ENCODE results near the gene COMMD6. TPM values are rescaled to one million over a fixed set of nuclear protein-coding genes. Genes with fewer than 3 reads are reported as not detected.
"Not testable (repeated sequence)": the region's sequence is repeated elsewhere in the genome, so short reads cannot be mapped to it uniquely, and the experiment has no call there.

The COMMD6 gene
- total and polyA plus RNA-seq, 3 donors from 2014 or later = 51.3 to 166 (median 60.4) TPM

DNA sequence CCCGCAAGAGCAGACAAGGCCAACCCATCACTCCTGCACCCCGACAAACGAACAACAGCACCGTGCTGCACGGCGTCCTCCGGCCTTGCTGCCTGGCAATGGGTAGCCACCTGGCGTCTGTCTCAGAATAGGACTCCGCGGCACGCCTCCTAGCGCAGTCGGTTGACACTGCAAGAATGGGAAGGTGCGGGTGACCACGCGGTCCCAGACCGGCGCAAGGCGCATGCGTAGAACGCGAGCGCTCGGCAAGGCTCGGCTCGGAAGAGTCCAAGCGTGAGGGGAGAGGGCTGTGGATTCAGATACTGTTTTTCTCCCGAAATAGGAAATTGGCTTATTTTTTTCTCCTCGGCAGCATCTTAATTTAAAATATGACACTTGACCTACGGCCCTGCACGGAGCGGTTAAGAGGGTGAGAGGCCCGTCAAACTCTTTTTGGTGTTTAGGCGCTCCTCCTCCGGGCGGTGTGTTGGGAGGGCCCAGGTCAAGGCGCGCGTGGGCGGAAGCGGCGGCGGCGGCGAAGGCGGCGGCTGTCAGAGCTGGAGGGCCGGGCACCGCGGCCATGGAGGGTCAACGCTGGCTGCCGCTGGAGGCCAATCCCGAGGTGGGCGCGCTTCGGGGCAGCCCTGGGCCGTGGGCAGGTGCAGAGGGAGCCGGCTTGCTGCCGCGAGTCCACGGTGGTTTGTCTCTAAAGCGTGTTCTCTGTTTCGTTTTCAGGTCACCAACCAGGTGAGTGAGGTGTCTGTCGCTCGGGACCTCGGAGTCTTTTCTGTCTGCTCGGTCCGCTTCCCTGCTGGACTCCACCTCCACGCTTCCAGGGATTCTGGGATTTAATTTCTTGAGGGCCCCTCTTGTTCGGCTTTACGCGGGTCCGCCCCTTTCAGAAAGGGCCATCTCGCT, 11.9 kb upstream of the COMMD6 start, which contains the start of gene UCHL3:
TSS of gene UCHL3 (plus strand) at position 530 of the 897 bp plus-strand sequence. CDS start at position 560, 30 bp downstream.
- TF ChIP-seq POLR2A (IDR thresholded peaks at IDR 0.05) = no peak
- TF ChIP-seq, protein P1, sequence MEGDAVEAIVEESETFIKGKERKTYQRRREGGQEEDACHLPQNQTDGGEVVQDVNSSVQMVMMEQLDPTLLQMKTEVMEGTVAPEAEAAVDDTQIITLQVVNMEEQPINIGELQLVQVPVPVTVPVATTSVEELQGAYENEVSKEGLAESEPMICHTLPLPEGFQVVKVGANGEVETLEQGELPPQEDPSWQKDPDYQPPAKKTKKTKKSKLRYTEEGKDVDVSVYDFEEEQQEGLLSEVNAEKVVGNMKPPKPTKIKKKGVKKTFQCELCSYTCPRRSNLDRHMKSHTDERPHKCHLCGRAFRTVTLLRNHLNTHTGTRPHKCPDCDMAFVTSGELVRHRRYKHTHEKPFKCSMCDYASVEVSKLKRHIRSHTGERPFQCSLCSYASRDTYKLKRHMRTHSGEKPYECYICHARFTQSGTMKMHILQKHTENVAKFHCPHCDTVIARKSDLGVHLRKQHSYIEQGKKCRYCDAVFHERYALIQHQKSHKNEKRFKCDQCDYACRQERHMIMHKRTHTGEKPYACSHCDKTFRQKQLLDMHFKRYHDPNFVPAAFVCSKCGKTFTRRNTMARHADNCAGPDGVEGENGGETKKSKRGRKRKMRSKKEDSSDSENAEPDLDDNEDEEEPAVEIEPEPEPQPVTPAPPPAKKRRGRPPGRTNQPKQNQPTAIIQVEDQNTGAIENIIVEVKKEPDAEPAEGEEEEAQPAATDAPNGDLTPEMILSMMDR (IDR thresholded peaks at IDR 0.05) = peak; percentile 80 to 90 (median 87)
- peak within 1 kb of the TSS; percentile 77 to 93 for H3K4me3 ChIP-seq
- peaks cover 10% of the 10 kb centered on the region for H3K4me1 ChIP-seq
- 0% methylated on average over 40 to 74 of the region's 74 CpGs for WGBS, 2 donors
- H3K27ac ChIP-seq = peak within 1 kb of the TSS; percentile 78 to 84
- H3K9me3 ChIP-seq = no peaks in the 10 kb centered on the region
- H3K27me3 ChIP-seq = no peaks in the 10 kb centered on the region
- intact Hi-C loops (cut with DNase I; ENCODE audit: low total_unique reads) = no loop called here
- peak; percentile 96 for DNase-seq
- no peaks in the 10 kb centered on the region for H3K36me3 ChIP-seq (ENCODE audit: low read depth, missing control alignments)

DNA sequence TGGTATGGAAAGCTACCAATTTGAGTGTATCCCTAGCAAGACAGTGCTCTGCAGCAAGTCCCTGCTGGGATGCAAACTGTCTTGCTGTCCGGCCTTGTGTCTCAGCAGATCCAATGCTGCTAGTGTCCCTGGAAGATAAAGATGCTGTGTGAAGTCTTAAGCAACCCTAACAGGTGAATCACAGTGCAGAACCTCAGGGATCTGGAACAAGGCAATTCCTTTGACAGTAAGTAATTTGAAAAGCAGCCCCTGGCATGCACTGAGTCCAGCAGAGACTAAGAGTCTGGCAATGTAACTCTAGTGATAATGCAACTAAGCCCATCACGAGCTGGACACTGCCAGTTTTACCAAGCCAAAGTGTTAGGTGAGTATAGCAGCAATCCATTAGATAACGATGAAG, 10.3 kb upstream of the COMMD6 start:
- Histone ChIP-seq H3K4me1 (peaks cover 10% of the 10 kb centered on the region), H3K27me3 (no peaks in the 10 kb centered on the region), H3K36me3 (ENCODE audit: low read depth, missing control alignments) (no peaks in the 10 kb centered on the region), H3K27ac (no peak overlapping the region), H3K9me3 (no peaks in the 10 kb centered on the region), H3K4me3 (no peak overlapping the region)
- intact Hi-C loops (cut with DNase I; ENCODE audit: low total_unique reads) = no loop called here
- whole genome bisulfite sequencing, 2 donors = 64 to 71% methylated on average over 3 of the region's 3 CpGs
- TF ChIP-seq, protein P1 (IDR thresholded peaks at IDR 0.05) = no peak
- TF ChIP-seq POLR2A (IDR thresholded peaks at IDR 0.05) = no peak
- no peak for DNase-seq

DNA sequence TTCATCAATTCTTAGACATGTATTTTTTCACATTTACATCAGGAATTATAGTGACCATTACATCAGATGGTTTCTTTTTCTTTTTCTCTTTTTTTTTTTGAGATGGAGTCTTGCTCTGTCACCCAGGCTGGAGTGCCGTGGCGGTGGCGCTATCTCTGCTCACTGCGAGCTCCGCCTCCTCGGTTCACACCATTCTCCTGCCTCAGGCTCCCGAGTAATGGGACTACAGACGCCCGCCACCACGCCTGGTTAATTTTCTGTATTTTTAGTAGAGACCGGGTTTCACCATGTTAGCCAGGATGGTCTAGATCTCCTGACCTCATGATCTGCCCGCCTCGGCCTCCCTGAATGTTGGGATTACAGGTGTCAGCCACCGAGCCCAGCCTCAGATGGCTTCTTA, 7.7 kb upstream of the COMMD6 start:
- H3K9me3 ChIP-seq; DNase-seq; H3K27ac ChIP-seq; H3K27me3 ChIP-seq; intact Hi-C loops (cut with DNase I; ENCODE audit: low total_unique reads); H3K4me3 ChIP-seq; H3K36me3 ChIP-seq (ENCODE audit: low read depth, missing control alignments): not testable (repeated sequence)
- H3K4me1 ChIP-seq = peaks cover 15% of the 10 kb centered on the region
- WGBS, 2 donors = 87 to 90% methylated on average over 14 of the region's 14 CpGs

DNA sequence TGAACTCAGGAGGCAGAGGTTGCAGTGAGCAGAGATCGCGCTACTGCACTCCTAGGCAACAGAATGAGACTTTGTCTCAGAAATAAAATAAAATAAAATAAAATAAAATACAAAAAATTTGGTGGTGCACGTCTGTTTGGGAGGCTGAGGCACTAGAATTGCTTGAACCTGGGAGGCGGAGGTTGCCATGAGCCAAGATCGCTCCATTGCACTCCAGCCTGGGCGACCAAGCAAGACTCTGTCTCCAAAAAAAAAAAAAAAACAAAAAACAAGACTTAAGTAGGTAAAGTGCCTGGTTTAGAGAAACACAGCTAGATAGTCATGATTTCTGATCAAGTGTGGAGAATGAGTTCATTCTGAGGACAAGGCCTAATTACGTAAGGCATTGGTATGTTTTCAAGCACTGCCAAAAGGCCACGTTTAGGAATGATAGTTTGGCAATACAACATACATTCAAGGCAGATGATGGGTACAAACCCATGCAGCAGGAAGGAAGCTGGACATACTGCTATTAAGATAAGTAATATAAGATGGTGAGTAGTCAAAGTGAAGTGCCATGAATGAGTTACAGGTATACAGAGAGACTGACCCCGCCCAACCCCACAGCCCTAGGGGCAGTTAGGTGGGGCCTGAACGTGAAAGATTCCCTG, 7.2 kb upstream of the COMMD6 start:
- H3K27ac ChIP-seq = no peak overlapping the region
- no peaks in the 10 kb centered on the region for H3K9me3 ChIP-seq
- H3K36me3 ChIP-seq (ENCODE audit: low read depth, missing control alignments) = no peaks in the 10 kb centered on the region
- no peak for TF ChIP-seq POLR2A (IDR thresholded peaks at IDR 0.05)
- TF ChIP-seq, protein P1 (IDR thresholded peaks at IDR 0.05) = no peak
- WGBS, 2 donors = 84 to 87% methylated on average over 10 of the region's 10 CpGs
- intact Hi-C loops (cut with DNase I; ENCODE audit: low total_unique reads) = no loop called here
- no peak overlapping the region for H3K4me3 ChIP-seq
- H3K4me1 ChIP-seq = peaks cover 15% of the 10 kb centered on the region
- no peaks in the 10 kb centered on the region for H3K27me3 ChIP-seq
- DNase-seq = no peak

DNA sequence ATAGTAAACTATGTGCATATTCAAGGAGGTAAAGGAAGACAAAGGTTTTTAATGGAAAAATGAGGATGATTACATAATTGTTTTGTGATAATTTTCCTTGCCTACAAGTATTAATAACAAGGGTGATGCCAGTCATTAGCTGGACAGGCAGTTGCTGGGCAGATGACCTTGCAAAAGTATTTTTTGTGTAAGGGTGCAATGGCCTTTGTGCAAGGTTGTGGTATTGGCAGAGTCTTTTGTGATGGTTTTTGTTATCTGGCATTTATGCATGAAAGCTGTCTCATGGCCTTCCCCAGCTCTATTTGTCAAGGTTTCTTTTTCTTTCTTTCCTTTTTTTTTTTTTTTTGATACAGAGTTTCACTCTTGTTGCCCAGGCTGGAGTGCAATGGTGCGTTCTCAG, 4.3 kb upstream of the COMMD6 start:
- no peak for DNase-seq
- H3K27ac ChIP-seq = no peak overlapping the region
- H3K4me3 ChIP-seq = no peak overlapping the region
- H3K36me3 ChIP-seq (ENCODE audit: low read depth, missing control alignments) = no peaks in the 10 kb centered on the region
- 70 to 73% methylated on average over 1 of the region's 1 CpG for WGBS, 2 donors
- no peaks in the 10 kb centered on the region for H3K27me3 ChIP-seq
- H3K4me1 ChIP-seq = peaks cover 7% of the 10 kb centered on the region
- intact Hi-C loops (cut with DNase I; ENCODE audit: low total_unique reads) = no loop called here
- TF ChIP-seq POLR2A (IDR thresholded peaks at IDR 0.05) = no peak
- TF ChIP-seq, protein P1 (IDR thresholded peaks at IDR 0.05) = no peak
- H3K9me3 ChIP-seq = no peaks in the 10 kb centered on the region

All from testis (tissue), 3 donors.